ENCODE results near the gene UCHL5.
A peak's percentile ranks its signal among the peaks of the same experiment; 100 is the strongest.
"Not testable (repeated sequence)": the region's sequence is repeated elsewhere in the genome, so short reads cannot be mapped to it uniquely, and the experiment has no call there.

Gene UCHL5

GRCh38 chr1:193009501-193009900 is 49.7 kb downstream of the UCHL5 start:
- DNase-seq, result no peak

- no peak for DNase-seq
Observed at GRCh38 chr1:193005785-193006184, 53.4 kb downstream of the UCHL5 start.

DNA sequence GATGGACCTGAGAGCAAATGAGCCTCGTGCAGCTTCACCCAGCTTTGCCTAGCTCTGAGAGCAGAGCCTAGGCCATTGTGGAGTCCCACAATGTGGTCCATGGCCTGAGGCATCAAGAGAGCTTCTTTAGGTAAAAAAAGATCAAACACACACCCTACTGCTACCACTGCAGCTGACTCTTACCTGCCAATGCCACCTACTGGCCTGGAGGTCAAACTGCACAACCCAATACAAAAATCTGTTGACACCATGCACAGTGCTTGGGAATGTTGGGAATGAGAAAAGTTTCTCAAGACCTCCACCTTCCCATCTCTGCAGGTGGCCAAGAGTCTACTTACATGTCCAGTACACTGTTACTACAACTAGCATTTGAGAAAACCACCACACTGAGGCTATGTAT is 60.6 kb downstream of the UCHL5 start:
- no peak for DNase-seq

- DNase-seq, result no peak
Observed at GRCh38 chr1:192994141-192994540, 65.0 kb downstream of the UCHL5 start.

- no peak for DNase-seq
Observed at GRCh38 chr1:192993426-192994085, 65.6 kb downstream of the UCHL5 start.

GRCh38 chr1:192986748-192987334 is 72.3 kb downstream of the UCHL5 start:
- not testable (repeated sequence) for DNase-seq

GRCh38 chr1:192986110-192986747 is 72.9 kb downstream of the UCHL5 start:
- peak; percentile 37 for DNase-seq

GRCh38 chr1:192984080-192984479 is 75.1 kb downstream of the UCHL5 start:
- DNase-seq, result no peak

DNA sequence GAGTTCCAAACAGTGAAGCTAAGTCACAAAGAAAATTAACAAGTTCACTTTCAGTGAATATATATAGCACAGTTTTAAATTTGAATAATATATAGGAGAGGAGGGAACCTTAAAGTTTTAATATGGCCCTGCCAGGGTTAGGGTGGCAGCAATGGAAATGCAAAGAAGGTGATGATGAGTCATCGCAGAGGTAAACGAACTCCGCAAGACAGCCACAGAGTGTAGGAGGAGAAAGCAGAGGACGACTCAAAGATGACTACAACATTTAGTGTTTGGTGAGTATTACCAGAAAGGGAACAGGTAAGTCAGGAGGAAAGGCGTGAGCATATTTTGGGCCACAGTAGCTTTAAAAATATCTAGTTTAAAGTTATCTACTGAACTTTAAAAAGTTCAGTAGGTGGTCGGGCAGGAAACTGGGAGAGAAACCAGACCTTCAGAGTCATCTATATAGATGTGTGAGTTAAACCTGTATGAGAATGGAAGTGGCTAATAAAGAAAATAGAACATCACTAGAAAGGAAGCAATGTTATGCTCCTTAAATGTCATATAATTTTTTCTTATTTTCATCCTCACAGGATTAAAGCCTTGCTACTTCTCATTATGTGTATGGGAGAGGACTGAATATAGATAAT is 75.7 kb downstream of the UCHL5 start:
- no peak for DNase-seq

DNA sequence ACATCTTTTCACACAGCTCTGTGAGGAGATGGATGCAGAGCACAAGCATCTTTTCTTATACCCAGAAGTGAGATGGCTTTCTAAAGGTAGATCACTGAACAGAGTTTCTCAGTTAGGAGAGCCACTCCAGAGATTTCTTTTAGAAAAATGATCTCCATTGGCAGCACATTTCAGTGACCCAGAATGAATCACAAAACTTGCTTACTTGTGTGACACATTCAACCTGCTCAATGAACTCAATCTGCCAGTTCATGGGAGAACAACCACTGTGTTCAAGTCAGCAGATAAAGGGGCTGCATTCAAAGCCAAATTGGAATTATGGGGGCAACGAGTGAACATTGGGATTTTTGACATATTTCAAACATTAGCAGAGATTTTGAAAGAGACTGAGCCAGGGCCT is 78.3 kb downstream of the UCHL5 start:
- no peak for DNase-seq

DNA sequence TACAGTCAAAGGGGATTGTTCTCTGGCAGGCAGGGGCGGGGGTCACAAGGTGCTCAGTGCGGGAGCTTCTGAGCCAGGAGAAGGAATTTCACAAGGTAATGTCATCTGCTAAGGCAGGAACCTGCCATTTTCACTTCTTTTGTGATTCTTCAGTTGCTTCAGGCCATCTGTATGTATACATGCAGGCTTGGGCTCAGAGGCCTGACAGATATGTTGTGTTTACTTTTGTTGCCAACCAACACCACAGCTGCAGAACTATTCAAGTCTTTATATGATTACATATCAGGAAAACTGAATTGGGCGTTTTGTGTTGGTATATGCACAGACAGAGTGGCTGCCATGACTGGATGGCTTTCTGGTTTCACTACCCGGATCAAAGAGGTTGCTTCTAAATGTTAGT is 78.8 kb downstream of the UCHL5 start:
- DNase-seq, result not testable (repeated sequence)

GRCh38 chr1:192979542-192979941 is 79.6 kb downstream of the UCHL5 start:
- no peak for DNase-seq

GRCh38 chr1:192978195-192978710 is 80.9 kb downstream of the UCHL5 start:
- no peak for DNase-seq

DNA sequence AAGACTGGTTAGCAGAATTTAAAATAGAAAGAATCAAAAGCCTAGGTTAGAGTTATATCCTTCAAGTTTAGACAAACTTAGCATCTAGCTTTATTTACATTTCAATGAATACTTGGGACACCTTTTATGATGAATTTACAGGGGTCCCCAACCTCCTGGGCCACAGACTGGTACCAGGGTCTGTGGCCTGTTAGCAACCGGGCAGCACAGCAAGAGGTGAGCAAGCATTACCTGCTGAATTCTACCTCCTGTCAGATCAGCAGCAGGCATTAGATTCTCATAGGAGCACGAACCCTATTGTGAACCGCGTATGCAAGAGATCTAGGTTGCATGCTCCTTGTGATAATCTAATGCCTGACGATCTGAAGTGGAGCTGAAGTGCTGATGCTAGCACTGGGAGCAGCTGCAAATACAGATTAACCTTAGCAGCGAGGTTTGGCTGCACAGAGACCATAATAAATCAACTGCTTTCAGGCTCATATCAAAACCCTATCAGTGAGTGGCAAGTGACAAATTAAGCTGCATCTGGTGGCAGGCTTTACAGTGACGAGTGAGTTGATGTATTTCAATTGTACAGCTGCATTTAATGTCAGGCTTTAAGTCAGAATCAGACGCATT is 82.0 kb downstream of the UCHL5 start:
- DNase-seq, result peak; percentile 57

- DNase-seq, result no peak
Observed at GRCh38 chr1:192976576-192976975, 82.6 kb downstream of the UCHL5 start.

- DNase-seq, result no peak
Observed at GRCh38 chr1:192974701-192975100, 84.5 kb downstream of the UCHL5 start.

DNA sequence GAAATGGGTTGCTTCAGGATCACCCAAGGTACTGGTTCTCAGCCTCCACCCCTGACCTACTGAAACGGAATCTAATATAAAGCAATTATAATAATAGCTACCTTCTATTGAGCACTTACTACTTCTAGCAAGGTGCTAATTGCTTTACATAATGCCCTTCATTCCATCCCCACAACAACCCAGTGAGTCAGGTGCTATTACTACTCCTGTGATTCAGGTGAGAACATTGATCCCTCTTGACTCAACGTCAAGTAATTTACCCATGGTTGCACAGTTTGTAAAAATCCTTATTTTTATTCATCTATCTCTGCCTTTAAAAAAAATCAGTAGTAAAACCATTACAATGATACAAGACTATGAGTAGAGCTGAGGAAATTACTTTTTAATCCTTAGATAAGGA is 85.2 kb downstream of the UCHL5 start:
- DNase-seq, result no peak

DNA sequence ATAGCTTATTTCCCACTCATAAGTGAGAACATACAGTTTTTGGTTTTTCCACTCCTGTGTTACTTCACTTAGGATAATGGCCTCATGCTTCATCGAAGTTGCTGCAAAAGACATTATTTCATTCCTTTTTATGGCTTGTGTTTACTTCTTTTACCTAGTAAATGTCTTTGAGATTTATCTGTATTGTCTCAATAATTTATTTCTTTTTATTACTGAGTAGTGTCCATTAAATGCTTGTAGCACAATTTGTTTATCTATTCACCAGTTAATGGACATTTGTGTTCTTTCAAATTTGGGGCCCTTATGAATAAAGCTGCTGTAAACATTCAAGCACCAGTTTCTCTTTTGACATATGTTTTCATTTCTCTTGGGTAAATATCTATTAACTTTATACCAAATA is 86.0 kb downstream of the UCHL5 start:
- DNase-seq, result no peak

- peak; percentile 32 for DNase-seq
Observed at GRCh38 chr1:192969091-192969490, 90.1 kb downstream of the UCHL5 start.

DNA sequence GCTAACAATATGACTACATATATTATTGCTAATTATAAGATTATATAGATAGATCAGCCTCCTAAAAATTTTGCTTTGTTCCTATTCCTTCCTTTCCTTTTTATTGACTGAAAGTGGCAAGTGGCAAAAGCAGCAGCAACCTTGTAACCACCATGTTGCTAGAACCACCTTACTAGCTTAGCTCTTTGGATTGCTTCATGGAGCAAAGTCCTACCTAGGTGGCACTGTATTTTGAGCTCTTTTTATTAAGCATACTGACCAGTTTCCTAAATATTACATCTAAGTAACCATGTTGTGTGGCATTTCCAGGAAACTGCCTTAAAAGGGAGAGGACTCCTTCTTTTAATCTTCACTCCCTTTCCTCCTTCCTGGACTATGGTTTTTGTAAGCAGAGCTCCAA is 90.8 kb downstream of the UCHL5 start:
- no peak for DNase-seq

DNA sequence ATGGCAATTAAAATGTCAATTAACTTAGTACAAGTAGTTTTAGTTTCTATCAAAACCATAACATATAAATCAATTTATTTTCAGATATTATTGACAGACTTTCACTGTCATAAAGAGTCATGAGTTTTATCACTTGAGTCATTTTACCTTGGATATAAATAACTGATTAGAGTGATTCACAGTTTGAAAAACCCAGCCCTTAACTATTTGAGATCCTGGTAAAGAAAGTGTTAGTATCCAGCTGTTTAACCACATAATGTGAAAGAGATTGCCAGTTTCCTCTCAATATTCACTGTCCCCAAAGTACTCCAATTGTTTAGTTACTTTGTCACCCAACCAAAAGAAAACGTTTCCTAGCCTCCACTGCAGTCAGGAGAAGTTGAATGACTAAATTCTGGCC is 91.3 kb downstream of the UCHL5 start:
- no peak for DNase-seq

DNA sequence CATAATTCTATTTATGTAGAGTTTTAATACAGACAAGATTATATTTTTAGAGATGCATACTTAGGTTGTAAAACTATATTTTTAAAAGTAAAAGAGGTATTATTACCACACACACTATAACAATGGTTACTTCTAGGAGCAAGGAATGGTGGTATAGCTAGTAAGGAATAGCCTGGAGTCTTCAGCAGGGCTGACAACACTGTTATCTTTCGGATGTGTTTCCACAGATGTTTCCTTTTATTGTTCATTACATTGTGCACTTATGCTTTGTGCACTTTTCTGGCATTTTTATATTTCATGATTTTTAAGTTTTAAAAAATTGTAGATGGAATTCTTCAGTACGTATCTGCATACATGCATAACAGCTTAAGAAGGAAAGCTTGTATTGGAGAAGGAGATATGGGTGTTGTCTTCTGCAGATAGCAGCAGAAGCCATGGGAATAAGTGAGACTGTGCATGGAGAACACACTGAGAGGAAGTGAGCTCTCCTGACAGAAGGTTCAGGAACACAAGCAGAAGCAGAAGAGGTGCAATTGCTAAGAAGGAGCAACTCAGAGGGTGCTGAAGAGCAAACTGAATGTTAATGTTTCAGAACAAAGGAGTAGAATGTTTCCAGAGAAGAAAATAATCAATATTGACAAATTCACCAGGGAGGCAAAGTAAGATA is 91.8 kb downstream of the UCHL5 start:
- DNase-seq, result no peak

DNA sequence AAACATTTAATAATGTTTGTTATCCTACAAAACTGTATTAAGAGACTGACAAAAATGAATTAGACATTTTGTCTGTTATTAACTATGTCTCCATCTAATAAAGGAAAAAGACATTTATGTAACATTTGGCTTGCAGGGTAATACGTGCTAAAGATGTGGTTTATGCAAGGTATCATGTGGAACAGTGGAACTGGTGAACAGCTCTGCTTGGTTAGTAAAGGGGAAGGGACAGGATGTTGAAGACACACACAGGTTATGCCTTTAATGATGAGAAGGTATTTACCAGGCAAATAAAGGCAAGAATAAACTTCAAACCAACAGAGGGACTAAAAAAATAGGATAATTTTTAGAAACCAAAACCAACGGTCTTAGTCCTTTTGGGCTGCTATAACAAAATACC is 93.1 kb downstream of the UCHL5 start:
- DNase-seq, result no peak
